HG03196 (cell line): Measurements from ENCODE around the gene SNX30.
"Not testable (repeated sequence)": the region's sequence is repeated elsewhere in the genome, so short reads cannot be mapped to it uniquely, and the experiment has no call there.

Source experiments
- ATAC-seq: cut with Tn5 transposase; IDR thresholded peaks from one replicate; pipeline ENCODE4 v1.9.1; 2021; ENCODE audit not compliant: unreplicated experiment

Gene SNX30, protein sequence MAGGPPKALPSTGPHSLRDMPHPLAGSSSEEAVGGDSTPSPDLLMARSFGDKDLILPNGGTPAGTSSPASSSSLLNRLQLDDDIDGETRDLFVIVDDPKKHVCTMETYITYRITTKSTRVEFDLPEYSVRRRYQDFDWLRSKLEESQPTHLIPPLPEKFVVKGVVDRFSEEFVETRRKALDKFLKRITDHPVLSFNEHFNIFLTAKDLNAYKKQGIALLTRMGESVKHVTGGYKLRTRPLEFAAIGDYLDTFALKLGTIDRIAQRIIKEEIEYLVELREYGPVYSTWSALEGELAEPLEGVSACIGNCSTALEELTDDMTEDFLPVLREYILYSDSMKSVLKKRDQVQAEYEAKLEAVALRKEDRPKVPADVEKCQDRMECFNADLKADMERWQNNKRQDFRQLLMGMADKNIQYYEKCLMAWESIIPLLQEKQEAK

DNA sequence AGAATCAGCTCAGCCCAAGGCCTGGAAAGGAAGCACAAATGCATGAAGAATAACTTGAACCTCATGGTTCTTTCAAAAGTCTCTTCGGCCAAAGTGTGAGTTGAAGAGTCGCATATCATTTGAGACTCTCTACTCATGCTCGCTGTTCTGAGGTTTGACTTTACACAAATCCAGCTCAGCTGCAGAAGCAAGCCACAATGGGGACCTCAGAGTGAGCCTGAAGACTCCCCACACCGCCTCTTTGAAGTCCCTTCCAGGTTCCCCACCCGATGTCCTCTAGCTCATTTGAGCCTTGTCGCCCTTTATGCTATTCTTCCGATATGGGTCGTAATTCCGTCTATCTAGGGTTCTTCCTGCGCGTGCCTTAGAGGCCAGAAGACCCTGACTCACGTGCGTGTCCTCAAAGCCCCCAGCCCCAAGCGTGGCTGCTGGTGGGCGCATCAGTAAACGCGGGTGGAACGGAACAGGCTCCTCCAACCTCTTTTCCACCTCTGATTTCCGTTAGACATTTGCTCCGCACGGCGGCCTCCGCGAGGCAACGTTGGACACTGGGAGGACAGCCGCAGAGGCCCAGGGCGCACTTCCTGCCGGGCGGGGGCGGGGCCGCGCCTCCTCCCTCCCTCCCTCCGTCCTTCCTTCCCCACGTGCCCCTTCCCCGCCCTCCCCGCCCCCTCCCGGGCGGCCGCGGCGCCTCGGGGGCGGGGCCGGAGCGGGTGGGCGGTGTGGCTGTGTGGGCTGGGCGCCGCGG, at the start of gene SNX30:
TSS of gene SNX30 (plus strand) at position 745 of the 748 bp plus-strand sequence. CDS start 242 bp downstream, outside the sequence.
- peak; percentile 79 for ATAC-seq

DNA sequence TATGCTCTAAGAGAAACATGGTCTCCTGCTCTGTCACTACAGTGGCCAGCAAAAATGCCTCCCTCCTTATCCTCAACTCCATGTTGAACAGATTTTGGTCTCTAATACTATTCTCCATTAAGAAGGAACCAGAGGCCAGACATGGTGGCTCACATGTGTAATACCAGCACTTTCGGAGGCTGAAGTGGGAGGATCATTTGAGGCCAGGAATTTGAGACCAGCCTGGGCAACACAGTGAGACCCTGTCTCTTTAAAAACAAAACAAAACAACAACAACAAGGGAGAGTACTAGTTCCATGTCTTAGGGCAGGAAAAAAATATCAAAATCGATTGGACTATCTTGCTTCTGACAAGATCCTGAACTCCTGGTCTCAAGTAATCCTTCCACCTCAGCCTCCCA, 47.3 kb upstream of the SNX30 start:
- ATAC-seq: no peak

DNA sequence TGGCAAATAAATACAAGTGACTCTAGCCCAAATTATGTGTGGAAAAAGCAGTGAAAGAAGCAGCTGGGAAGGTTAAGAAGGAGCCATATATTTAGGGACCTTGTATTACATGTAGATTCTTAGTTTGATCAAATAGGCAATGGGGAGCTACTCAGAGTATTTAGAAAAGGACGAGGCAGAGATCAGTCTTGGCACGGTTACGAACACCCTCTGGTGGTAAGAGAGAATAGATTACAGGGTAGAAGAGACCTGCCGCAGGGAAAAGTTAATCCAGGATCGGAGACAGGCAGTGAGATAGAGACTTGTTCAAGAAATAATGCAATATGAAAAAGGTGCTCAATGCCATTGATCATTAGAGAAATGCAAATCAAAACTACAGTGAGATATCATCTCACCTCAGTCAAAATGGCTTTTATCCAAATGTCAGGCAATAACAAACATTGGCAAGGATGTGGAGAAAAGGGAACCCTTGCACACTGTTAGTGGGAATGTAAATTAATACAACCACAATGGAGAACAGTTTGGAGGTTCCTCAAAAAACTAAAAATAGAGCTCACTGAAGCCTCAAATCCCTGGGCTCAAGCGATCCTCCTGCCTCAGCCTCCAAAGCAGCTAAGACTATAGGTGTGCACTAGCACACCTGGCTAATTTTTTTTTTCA, 44.7 kb upstream of the SNX30 start:
- ATAC-seq: no peak

DNA sequence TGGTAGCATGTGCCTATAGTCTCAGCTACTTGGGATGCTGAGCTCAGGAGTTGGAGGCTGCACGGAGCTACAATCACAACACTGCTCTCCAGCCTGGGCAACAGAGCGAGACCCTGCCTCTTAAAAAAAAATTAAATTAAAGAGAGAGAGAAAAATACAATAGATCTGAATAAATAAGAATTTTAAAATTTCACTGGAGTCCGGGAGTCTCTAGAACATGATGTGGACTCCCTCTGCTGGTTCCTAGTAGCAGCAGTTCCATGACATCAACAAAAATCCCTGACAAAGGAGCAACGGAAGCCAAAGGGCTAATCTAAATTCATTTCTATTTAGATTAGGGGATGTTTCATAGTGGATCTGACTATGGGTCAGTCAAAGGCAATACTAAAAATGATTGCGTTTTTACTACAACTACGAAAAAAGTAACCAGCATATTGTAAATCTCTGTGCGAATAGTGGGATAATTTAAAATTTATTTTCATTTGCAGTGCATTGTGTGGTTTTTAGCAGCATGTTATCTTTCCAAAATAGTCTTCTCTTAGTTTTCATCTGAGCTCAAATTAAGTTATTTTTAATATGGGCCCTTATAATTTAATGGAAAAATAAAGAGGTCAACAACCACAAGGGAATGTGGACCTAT, 39.4 kb upstream of the SNX30 start:
- ATAC-seq: no peak

DNA sequence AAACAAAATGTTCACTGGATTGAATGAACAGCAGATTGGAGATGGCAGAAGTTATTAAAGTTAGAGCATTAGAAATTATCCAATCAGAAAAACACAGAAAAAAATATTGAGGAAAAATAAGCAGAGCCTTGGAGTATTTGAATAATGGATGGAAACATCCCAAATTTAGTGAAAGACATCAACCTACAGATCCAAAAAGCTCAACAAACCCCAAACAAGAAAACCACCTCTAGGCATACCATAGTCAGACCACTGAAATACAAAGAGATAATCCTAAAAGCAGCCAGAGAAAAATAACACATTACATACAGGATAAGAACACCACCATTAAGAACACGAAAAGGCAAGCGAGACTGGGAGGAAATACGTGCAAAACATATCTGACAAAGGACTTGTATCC, 37.9 kb upstream of the SNX30 start:
- no peak for ATAC-seq

DNA sequence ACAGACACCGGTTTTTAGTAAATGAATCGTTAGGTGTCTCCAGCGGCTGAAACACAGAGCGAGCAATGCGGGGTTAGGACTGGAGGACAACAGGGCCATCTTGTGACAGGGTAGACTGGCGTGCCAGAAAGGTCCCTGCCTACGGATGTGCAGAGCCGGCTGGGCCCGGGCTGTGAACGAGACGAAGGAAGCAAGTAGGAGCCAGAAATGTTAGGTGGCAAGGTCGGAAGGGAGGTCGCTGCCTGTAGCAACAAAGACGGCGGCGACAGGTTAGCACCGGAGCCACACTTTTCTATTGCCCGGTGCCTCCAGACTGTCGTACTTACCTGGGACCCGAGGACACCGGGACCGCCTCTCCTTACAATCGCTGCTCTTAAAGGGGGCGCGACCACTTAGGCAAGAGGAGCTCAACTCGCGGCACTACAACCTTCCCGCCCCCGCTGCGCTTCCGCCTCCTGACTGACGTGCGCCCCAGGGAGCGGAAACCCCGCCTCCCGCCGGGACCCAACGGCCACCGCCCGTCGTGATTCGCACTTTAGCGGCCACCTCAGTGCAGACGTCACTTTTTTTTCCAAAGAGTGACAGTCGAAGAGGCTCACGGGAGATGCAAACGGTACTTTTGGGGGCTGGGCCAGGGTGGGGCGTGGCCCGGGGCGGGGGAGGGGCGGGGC, 32.8 kb upstream of the SNX30 start, which contains the start of gene INIP:
TSS of gene INIP (minus strand) at position 457 of the 671 bp plus-strand sequence. CDS start 1,632 bp downstream, outside the sequence.
- peak; percentile 94 for ATAC-seq

DNA sequence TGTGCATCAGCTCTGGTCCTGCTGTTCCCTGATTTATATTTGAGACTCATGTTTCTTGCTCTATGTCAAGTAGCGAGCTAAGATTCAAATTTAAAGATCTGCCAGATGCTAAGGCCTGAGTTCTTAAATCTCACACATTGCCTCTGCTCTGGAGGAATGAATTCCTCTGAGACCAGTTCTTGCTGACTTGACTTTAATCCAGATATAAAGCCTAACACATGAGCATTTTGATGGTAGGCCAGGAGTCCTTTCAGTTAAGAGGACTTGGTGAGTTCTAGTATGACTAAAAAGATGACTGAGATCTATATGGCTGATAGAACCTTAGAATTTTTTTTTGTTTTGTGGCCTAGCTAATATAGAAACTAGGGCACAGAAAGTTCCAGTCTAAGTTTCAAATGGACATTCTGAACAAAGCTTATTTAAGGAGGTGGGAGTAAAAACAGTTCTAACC, 31.3 kb upstream of the SNX30 start:
- ATAC-seq: no peak

DNA sequence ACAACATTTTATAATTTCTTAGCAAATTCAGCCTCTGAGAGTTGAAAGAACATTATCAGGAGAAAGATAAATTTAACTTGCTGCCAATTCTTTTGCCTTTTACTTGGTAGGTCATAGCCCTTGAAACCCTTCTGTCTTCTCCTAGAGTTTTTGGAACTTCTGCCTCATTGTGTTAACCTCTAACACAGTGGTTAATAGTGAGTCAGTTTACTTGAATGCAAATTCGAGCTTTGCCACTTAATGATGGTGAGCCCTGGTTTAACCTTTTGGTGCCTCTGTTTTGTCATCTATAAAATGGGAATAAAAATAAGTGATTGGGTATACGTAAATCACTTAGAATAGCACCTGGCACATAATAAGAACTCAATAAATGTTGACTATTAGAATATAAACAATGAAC, 30.9 kb upstream of the SNX30 start:
- no peak for ATAC-seq

DNA sequence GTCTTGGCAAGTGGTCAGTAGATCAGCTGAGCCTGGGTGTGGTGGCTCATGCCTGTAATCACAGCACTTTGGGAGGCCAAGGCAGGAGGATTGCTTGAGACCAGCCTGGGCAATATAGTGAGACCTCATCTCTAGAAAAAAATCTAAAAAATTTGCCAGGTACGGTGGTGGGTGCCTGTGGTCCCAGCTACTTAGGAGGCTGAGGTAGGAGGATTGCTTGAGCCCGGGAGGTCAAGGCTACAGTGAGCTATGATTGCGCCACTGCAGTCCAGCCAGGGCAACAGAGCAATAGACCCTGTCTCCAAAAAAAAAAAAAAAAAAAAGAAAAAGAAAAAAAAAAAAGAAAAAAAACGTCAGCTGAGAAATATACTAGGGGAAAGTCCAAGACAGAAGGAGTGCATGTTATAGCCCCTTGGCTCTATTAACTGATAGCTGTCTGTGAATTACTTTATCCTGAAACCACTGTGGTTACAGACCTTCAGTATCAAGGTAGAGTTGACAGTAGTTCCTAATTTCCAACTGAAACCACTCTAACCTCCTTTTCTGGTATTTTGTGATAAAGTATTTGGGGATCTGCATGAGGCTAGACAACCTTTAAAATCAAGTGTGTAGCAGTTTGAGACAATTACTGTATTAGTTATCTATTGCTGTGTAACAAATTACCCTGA, 30.3 kb upstream of the SNX30 start:
- ATAC-seq: no peak

DNA sequence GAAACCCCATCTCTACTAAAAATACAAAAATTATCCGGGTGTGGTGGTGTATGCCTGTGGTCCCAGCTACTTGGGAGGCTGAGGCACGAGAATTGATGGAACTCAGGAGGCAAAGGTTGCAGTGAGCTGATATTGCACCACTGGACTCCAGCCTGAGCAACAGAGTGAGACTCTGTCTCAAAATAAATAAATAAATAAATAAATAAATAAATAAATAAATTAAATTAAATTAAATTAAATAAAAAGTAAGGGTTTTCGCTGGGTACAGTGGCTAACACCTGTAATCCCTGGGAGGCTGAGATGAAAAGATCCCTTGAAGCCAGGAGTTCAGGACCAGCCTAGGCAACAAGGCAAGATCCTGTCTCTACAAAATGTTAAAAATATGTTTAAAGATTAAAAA, 27.8 kb upstream of the SNX30 start:
- not testable (repeated sequence) for ATAC-seq

DNA sequence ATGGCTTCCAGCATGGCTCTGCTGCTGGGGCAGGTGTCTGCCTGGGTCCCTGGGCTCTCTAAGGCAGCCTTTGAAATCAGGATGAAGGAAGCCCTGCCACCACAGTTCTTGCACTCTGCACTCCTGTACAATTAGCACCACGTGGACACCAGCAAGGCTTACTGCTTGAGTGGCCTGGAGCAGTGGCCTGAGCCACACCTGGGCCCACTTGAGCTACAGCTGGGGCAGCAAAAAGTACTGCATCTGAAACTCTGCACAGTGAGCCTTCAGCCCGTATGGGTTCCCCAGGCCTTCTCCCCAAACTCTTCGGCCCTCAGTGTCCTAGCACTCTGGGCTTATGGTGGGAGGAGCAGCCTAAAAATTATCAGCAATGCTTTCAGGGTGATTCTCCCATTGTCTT, 24.6 kb upstream of the SNX30 start:
- no peak for ATAC-seq

DNA sequence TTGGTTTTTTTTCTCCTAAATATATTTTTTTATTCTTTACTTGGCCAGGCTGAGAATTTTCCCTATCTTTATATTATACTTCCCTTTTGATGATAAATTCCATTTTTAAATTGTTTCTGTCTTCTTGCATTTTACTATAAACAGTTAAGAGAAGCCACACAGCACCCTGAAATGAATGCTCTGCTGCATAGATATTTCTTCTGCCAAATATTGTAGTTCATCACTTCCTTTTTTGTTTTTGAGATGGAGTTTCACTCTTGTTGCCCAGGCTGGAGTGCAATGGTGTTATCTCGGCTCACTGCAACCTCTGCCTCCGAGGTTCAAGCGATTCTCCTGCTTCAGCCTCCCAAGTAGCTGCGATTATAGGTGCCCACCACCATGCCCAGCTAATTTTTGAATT, 24.1 kb upstream of the SNX30 start:
- ATAC-seq: no peak

DNA sequence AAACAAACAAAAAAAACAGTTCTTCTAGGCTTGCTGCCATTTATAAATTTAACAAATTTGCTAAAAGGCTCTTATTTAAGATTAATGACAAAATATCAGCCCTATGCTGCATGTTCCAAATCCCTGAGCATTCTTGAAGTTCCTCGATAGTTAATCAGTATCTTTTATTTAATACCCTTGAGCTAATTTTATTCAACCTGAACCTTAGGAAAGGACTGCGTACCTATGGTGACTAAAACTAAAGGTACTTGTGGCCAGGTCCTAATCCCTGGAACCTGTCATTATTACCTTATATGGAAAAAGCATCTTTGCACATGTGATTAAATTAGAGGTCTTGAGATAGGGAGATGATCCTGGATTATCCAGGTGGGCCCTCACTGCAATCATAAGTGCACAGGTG, 22.2 kb upstream of the SNX30 start:
- ATAC-seq: no peak

DNA sequence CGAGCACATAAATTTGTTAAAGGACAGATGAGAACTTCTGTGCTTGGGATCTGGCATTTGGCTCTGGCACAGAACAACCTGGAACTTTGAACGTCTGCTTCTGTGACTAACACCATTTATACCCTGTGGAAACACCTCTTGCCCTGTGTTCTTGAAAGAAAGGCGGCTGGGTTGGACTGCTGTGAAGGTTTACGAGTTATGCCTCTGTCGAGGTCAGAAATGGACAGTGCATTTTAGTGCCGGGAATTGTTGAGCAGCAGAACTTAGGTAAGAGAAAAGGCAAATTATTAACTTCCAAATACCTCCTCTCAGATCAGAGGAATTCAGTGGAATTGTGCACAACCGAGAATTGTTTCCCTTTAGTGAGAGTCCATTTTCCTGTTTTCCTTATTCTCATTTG, 18.6 kb upstream of the SNX30 start:
- ATAC-seq: no peak

DNA sequence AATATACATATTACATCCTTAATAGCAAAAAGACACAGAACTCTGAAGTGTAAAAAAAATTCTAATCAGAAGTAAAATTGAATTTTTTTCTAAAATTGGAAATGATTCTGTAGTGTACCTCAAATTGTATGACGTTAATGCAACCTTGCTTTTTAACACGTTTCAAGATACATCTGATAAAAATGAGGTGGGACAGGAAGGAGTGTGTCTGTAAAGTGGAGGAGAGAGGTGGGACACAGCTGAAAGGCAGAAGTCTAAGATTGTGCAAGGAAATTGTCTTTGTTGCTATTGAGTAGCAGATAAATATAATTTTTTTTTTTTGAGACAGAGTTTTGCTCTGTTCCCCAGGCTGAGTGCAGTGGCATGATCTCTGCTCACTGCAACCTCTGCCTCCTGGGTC, 15.7 kb upstream of the SNX30 start:
- ATAC-seq: no peak

DNA sequence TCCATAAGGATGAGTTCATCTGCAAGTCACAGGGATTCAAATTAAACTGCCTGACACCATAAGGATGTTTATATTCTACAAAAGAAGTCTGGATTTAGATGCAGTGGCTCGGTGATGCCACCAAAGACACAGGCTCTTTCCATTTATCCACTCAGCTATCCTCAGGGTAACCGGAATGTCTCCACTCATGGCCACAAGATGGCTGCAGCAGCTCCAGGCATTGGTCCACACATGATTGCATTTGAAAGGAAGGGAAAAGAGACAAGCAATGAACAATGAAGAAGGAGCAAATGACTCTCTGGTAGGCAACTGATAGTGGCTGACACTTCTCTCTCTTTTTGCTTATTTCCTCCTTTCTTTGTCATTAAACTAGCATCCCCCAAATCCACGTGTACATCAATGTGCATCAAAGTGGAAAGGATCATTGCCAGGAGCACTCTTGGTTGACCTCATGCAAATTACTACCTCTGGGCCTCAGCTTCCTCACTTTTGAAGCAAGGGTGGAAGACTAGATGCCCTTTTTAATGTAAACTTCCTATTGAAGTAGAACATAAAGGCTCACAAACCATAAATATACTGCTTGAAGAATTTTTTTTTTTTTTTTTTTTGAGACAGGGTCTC, 7.2 kb upstream of the SNX30 start:
- ATAC-seq: no peak

DNA sequence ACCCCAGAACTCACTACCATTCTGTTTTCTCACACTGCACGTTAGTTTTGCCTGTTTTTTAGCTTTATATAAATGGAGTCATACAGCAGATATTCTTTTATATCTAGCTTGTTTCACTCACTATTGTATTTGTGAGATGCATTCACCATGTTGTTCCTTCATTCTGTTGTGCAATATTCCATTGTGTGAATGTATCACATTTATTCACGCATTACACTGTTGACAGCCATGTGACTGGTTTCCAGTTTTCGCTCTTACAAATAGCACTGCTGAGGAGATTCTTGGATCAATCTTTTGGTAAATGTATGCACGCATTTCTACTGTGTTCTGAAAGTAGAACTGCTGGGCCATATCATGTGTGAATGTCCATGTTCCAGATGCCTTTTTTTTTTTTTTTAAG, 6.4 kb upstream of the SNX30 start:
- no peak for ATAC-seq

DNA sequence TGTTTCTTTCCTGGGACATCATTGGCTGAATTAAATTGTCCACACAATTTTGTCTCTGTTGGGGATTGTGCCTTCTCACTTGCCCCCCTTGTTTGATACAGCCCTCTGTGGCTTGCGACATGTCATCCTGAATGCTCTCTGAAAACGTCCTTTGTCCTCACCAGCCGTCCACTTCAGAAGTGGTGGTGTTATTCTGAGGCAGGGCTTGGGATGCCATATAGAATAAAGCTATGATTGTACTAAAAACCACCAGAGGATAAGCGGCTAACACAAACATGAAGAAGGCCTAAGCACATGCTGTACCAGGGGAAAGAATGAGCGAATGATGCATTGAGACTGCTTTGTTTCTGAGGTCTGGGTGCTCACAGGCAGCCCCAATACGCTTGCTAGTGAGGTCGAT, 3.5 kb upstream of the SNX30 start:
- ATAC-seq: no peak

DNA sequence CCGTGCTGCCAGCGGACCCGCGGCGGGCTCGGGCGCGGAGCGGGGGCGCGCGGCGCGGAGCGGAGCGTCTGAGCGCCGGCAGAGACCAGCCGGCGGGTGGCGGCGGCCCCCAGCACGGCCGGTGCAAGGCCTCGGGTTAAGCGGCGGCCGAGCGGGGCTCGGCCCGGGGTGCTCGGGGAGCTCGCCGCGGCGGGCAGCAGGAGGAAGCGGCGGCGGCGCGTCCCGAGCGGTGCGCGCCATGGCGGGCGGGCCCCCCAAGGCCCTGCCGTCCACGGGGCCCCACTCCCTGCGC, 150 bp downstream of the SNX30 start:
- no peak for ATAC-seq
